ENCODE results near the gene TMUB2. TPM values are rescaled to one million over a fixed set of nuclear protein-coding genes. Genes with fewer than 3 reads are reported as not detected.

Gene TMUB2
- total RNA-seq, 1 donor from 2014 or later = 27.9 TPM

DNA sequence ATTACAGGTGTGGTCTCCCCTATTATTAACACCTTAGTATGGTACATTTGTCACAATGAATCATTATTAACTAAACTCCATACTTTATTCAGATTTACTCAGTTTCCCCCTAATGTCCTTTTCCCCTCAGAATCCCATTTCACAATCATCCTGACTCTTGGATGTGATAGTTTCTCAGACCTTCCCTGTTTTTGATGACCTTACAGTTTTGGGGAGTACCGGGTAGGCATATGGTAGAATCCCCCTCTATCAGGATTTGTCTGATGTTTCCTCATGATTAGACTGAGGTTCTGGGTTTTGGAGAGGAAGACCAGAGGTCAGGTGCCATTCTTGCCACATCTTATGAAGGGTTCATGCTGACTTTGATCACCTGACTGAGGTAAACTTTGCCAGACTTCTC is 22.3 kb upstream of the TMUB2 start:
- Histone ChIP-seq H3K4me1 (peaks cover 0 to 6% of the 10 kb centered on the region in 2 donors), H3K9me3 (no peaks in the 10 kb centered on the region), H3K4me3 (no peak overlapping the region), H3K27me3 (no peaks in the 10 kb centered on the region), H3K36me3 (no peaks in the 10 kb centered on the region), H3K27ac (no peak overlapping the region)
- intact Hi-C loops (cut with DNase I) = no loop called here
- DNase-seq (ENCODE audit: low spot score in 2 of 2) = no peak
- no peak for TF ChIP-seq CTCF (IDR thresholded peaks at IDR 0.05)

DNA sequence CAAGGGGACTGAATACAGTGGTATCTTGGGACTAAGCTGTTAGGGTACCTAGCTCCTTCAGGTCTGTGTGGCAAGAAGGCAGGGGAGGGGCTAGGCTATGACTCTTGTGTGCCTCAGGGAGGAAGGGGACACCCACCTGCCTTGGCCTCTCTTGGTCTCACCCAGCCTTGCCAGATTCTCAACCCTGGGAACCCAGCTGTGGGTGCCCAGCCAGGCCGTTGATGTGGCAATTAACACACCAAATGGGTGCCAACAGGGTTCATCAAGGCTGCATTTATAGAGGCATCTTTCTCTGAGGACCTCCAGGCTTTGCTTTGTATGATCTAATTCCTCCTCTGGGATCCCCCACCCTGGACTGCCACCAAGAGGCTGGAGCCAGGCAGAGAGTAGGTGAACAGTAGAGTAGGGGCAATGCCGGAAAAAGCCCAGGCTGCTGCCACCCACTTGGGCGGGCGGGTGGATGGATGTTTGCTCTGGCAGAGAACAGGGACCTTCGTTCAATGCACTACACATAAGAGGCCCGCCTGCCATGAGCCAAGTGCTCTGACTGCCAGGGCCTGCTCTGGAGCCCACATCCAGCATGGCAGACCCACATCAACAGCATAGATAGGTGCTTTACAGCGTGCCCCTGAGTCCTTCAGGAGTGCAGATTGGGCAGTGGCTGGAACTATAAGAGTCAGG is 19.5 kb upstream of the TMUB2 start:
- H3K9me3 ChIP-seq = no peaks in the 10 kb centered on the region
- no peaks in the 10 kb centered on the region for H3K36me3 ChIP-seq
- no peak for TF ChIP-seq CTCF (IDR thresholded peaks at IDR 0.05)
- H3K4me3 ChIP-seq = no peak overlapping the region
- peaks cover 4 to 15% of the 10 kb centered on the region in 2 donors for H3K4me1 ChIP-seq
- peak overlapping the region in 1 of 2 donors; percentile 65 for H3K27ac ChIP-seq
- intact Hi-C loops (cut with DNase I) = loop anchor here (2.0 kb wide), 1 partner anchor 225 kb away; the partner anchor contains the start of gene PPY
- no peaks in the 10 kb centered on the region for H3K27me3 ChIP-seq
- no peak for DNase-seq (ENCODE audit: low spot score in 2 of 2)

DNA sequence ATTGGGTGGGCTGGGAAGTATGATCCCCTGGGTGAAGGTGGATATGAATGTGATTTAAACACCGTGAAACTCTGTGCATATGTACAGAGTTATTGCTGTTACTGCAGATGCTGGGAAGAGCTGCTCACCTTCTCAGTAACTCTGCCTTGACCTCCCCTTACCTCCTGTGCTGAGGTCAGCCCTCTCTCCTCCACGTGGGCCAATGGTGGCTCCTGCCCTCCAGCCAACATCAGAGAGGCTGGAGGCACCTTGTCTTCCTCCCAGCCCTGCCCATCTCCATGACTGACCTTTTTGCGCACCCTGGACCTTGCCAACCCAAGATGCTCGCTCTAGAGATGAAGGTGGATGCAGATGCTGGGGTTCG is 16.7 kb upstream of the TMUB2 start:
- Histone ChIP-seq H3K4me1 (peaks cover 4 to 15% of the 10 kb centered on the region in 2 donors), H3K36me3 (peaks cover 0 to 5% of the 10 kb centered on the region in 2 donors), H3K27ac (peak overlapping the region; percentile 59 to 87), H3K4me3 (peak overlapping the region; percentile 42 to 62), H3K27me3 (no peaks in the 10 kb centered on the region), H3K9me3 (no peaks in the 10 kb centered on the region)
- no peak for TF ChIP-seq CTCF (IDR thresholded peaks at IDR 0.05)
- intact Hi-C loops (cut with DNase I) = loop anchor here (2.0 kb wide), 1 partner anchor 47 kb away; the partner anchor contains the start of gene HDAC5
- no peak for DNase-seq (ENCODE audit: low spot score in 2 of 2)

DNA sequence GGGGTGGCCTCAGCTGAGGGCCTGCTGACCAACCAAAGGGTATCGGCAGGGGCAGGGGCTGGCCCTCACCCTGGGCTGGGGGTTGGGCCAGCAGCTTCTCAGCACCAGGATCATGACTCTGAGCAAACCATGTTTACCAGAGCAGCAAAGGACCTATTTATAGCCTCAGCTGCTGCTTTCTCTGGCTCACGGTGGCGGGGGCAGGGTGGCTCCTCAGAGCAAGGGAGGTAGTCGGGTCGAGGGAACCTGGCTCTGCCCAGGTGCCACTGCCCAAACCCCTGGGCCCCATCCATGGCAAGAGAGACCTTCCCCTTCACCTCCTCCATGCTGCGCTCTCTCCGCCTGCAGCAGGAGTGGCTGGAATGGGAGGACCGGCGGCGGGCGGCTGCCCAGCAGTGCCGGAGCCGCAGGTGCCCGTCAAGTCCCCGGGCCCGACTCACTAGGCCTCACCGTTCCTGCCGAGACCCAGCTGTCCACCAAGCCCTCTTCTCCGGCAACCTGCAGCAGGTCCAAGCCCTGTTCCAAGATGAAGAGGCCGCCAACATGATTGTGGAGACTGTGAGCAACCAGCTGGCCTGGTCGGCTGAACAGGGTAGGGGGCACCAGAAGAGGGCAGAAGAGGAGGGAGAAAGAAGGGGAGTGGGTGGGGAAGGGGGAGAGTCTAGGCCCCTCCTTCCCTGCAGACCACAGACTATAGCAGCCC is 16.1 kb upstream of the TMUB2 start, which contains the start of gene ASB16:
Gene ASB16, plus strand, starts transcription at position 206 of the 703 bp plus-strand sequence. Its CDS starts 86 bp downstream, at position 292.
- Histone ChIP-seq H3K36me3 (peaks cover 0 to 5% of the 10 kb centered on the region in 2 donors), H3K4me3 (peak within 1 kb of the TSS; percentile 42 to 62), H3K27me3 (no peaks in the 10 kb centered on the region), H3K4me1 (peaks cover 4 to 15% of the 10 kb centered on the region in 2 donors), H3K27ac (peak within 1 kb of the TSS; percentile 59 to 87), H3K9me3 (no peaks in the 10 kb centered on the region)
- intact Hi-C loops (cut with DNase I) = loop anchor here (2.0 kb wide), 1 partner anchor 48 kb away; the partner anchor contains the start of gene HDAC5
- no peak for DNase-seq (ENCODE audit: low spot score in 2 of 2)
- no peak for TF ChIP-seq CTCF (IDR thresholded peaks at IDR 0.05)

DNA sequence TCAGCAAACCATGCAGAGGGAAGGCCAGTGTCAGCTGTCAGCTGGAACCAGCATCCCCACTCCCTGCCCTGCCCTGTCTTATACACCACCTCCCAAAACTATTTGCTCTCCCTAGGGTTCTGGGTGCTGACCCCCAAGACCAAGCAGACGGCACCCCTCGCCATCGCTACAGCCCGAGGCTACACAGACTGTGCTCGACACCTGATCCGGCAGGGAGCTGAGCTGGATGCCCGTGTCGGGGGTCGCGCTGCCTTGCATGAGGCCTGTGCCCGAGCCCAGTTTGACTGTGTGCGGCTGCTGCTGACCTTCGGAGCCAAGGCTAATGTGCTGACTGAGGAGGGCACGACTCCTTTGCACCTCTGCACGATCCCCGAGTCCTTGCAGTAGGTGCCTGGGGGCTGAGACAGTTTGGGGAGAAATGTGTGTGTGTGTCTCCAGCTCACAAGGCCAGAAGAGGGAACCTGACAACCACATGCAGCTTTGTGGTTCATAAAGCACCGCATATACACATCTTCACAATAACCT is 14.8 kb upstream of the TMUB2 start:
- H3K4me3 ChIP-seq = no peak overlapping the region
- H3K27me3 ChIP-seq = no peaks in the 10 kb centered on the region
- H3K9me3 ChIP-seq = no peaks in the 10 kb centered on the region
- peaks cover 5 to 11% of the 10 kb centered on the region in 2 donors for H3K36me3 ChIP-seq
- peaks cover 4 to 15% of the 10 kb centered on the region in 2 donors for H3K4me1 ChIP-seq
- intact Hi-C loops (cut with DNase I) = loop anchor here (2.0 kb wide), 1 partner anchor 49 kb away; the partner anchor contains the start of gene HDAC5
- no peak for TF ChIP-seq CTCF (IDR thresholded peaks at IDR 0.05)
- no peak overlapping the region for H3K27ac ChIP-seq
- no peak for DNase-seq (ENCODE audit: low spot score in 2 of 2)
